PFSK-1 (cell line): ENCODE results near the gene BCL11B.

Experiments
- POLR2AphosphoS5 ChIP-seq: IDR thresholded peaks from 2 replicates; pipeline ENCODE4 v1.6.1; 2012; ENCODE audit warnings: low read depth, mild to moderate bottlenecking, control low read depth, low read length, moderate library complexity
- SIN3A ChIP-seq: IDR thresholded peaks from 2 replicates; pipeline ENCODE4 v1.6.1; 2012; ENCODE audit warnings: mild to moderate bottlenecking, low read length, moderate library complexity, borderline replicate concordance; ENCODE audit not compliant: insufficient read depth

DNA sequence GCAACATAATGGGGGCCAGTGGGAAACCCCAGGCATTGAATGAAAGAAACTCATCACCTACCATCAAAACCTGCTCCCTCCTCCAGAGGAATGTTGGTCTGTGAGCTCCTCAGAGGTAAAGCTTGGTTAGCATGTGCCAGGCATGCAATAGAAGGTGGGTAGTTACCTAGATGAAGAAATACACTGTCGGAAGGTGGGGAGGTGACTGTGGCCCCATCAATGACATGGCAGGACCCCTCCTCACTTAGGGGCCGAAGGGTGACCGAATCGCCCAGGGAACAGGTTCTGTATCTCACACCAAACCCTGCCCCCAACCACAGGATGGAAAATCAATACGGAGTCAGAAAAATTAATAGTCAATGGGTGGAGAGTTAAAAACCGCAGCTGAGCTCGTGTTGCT lies 135.6 kb downstream of the BCL11B start:
- TF ChIP-seq POLR2AphosphoS5 = no peak
- TF ChIP-seq SIN3A = no peak
